GM12872 (cell line): ENCODE measurements around the gene LSM14B.

Experiments
- TF ChIP-seq, protein P1 (sequence below): IDR thresholded peaks from 3 replicates; pipeline ENCODE4 v1.5.1; 2011; ENCODE audit warnings: low read depth, mild to moderate bottlenecking, low read length, moderate library complexity; ENCODE audit not compliant: insufficient read depth

The LSM14B gene

DNA sequence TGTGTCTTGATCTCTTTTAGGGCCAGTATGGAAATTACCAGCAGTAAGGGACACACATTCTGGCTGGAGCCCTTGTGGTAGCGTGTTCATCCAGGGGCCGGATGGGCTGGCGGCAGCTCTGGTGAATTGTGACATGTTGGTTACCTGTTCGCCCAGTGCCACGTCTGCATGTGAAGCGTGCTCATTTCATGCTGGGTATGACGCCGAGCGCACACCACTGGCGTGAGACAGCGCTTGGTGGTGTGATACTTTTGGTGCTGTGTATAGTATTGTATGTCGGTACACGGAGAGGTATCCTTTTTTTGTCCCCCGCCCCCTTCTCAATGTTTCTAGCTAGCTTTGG lies 56.9 kb downstream of the LSM14B start:
- TF ChIP-seq, protein P1, sequence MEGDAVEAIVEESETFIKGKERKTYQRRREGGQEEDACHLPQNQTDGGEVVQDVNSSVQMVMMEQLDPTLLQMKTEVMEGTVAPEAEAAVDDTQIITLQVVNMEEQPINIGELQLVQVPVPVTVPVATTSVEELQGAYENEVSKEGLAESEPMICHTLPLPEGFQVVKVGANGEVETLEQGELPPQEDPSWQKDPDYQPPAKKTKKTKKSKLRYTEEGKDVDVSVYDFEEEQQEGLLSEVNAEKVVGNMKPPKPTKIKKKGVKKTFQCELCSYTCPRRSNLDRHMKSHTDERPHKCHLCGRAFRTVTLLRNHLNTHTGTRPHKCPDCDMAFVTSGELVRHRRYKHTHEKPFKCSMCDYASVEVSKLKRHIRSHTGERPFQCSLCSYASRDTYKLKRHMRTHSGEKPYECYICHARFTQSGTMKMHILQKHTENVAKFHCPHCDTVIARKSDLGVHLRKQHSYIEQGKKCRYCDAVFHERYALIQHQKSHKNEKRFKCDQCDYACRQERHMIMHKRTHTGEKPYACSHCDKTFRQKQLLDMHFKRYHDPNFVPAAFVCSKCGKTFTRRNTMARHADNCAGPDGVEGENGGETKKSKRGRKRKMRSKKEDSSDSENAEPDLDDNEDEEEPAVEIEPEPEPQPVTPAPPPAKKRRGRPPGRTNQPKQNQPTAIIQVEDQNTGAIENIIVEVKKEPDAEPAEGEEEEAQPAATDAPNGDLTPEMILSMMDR: no peak

DNA sequence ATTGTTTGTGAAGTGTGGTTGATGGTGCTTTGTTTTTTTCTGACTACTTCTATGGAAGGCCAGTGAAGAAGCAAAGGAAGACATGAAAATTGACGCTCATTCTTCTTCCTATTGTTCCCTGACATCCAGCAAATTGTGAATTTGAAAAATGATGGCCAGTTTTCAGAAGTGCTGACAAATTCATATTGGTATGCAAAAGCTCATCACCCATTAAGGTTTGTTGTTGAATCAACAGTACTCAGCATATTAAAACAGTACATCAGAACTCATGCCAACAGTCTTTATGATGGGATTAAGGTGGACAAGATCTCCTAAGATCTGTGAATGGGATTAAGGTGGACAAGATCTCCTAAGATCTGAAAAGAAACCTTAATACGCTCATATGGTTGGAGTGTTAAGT lies 59.5 kb downstream of the LSM14B start:
- TF ChIP-seq, protein P1: no peak

DNA sequence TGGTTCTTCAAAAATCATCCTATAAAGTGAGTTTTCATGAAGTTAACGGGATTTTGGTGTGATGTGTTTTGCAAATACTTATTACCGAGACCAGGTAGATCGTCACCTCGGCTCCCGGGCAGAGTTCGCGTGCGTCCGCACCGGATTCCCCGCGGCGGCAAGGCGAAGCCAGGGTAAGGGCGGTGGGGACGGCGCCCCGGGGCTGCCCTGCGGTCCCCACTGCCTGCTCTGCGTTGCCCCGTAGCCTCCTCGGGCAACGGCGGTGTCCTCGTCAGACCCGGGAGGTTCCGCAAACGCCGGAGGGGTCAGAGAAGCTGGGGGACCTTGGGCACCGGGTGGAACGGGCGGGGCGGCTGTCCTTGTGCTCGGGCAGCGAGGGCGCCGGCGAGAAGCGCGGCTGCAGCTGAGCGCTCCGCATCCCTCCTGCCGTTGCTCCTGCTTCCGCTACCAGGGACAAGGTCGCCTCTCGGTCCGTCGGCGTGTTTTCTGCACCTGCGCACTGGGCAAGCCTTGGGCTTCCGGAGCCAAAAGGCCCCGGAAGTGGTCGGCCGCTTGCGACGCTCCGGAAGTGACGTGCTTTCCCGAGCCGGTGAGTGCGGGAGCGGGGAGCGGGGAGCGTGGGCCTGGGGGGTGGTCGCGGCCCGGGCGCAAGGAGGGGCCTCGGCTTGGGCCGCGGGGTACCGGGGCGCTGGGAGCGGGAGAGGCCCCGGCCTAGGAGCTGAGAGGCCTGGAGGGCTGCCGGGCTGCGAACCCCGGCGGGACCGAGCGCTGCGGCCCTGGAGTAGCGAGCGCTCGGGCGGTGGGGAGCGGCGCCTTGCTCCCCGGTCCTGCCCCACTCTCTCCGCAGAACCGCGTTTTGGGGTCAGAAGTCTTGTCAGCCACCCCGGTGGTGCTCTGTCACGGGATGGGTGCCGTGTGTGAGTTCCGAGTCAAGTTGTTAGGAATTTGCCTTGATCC lies 60.5 kb downstream of the LSM14B start, which contains the start of gene MTG2:
TSS of gene MTG2 (plus strand) at position 560 of the 957 bp plus-strand sequence. CDS start 10,393 bp downstream, outside the sequence.
- TF ChIP-seq, protein P1: no peak

DNA sequence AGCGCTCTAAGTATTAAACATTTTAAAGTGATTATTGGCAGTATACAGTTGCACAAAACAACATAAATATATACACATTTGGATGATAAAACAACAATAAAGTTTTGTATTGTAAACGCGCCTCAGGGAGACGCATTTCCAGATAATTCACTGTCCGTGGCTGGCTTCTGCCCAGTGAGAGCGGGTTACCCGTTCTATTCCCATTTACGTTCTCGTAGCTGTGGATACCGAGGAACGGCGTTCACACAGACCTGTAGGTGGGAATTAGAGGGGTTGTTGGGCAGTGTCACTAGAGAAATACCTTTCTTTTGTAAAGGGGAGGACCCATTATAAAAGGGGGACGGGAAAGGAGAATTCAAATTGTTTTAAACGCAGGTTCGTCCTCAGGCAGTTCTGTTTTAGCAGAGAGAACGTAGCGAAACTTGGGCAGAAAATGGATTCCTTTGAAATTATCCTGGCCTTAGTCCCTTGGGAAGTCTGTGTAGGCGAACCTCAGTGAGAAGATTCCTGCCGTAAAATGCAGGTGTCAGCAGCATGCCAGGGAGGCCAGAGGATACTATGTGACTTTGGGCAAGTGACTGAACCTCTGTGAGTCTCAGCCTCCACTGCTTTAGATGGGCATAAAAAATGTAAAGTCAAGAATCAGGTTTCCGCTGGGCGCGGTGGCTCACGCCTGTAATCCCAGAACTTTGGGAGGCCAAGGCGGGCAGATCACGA lies 61.3 kb downstream of the LSM14B start:
- TF ChIP-seq, protein P1: no peak
